NB4 (cell line): ENCODE results near the gene CELF5.
"Not testable (repeated sequence)": the region's sequence is repeated elsewhere in the genome, so short reads cannot be mapped to it uniquely, and the experiment has no call there.

ENCODE experiments used
- DNase-seq: peaks from one replicate; pipeline ENCODE4 v3.0.0; 2010; ENCODE audit warnings: low read depth
- H3K4me3 ChIP-seq: one replicate; pipeline ENCODE4 v1.5.1; 2011; ENCODE audit warnings: mild to moderate bottlenecking, low read depth, low read length, moderate library complexity
- MYC ChIP-seq: IDR thresholded peaks from 2 replicates; pipeline ENCODE4 v1.6.1; 2011; ENCODE audit warnings: low read depth, low read length
- POLR2A ChIP-seq: IDR thresholded peaks from 2 replicates; pipeline ENCODE4 v1.6.1; 2011; ENCODE audit warnings: mild to moderate bottlenecking; ENCODE audit not compliant: insufficient read length; ENCODE audit errors: extremely low read depth
- TF ChIP-seq, protein P1 (sequence below): IDR thresholded peaks from one replicate; pipeline ENCODE4 v1.5.1; 2012; ENCODE audit warnings: low read depth, low read length
- TF ChIP-seq, protein P2 (sequence below): IDR thresholded peaks from 2 replicates; pipeline ENCODE4 v1.6.1; 2011; ENCODE audit warnings: low read depth, low read length

Gene CELF5

DNA sequence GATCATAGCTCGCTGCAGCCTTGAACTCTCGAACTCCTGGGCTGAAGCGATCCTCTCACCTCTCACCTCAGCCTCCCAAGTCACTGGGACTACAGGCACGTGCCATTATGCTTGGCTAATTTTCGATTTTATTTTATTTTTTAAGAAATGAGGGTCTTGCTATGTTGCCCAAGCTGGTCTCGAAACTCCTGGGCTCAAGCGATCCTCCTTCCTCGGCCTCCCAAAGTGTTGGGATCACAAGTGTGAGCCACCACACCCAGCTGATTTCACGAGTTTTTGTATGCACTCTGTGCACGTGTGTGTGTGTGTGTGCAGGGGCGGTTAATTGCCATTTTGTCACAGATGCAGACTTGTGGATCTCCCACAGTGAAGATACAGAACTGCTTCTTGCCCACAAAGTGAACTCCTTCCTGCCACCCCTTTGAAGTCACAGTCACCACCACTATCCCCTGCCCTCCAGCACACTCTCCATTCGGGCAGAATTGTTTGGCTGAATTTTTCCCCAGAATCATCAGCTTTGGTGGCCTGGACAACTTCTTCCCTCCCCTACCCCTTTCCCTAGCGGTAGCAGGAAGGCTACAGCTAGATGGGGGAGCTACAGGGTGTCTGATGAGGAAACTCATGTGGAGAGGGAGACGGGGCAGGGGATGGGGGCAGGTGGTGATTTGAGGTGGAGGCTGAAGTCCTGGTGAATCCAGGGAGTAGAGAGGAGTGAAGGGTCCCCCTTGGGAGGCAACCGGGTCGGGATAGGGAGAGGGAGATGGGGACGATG, 59.6 kb downstream of the CELF5 start:
- H3K4me3 ChIP-seq: no peak overlapping the region
- TF ChIP-seq, protein P1, sequence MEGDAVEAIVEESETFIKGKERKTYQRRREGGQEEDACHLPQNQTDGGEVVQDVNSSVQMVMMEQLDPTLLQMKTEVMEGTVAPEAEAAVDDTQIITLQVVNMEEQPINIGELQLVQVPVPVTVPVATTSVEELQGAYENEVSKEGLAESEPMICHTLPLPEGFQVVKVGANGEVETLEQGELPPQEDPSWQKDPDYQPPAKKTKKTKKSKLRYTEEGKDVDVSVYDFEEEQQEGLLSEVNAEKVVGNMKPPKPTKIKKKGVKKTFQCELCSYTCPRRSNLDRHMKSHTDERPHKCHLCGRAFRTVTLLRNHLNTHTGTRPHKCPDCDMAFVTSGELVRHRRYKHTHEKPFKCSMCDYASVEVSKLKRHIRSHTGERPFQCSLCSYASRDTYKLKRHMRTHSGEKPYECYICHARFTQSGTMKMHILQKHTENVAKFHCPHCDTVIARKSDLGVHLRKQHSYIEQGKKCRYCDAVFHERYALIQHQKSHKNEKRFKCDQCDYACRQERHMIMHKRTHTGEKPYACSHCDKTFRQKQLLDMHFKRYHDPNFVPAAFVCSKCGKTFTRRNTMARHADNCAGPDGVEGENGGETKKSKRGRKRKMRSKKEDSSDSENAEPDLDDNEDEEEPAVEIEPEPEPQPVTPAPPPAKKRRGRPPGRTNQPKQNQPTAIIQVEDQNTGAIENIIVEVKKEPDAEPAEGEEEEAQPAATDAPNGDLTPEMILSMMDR: no peak
- no peak for TF ChIP-seq POLR2A
- TF ChIP-seq, protein P2, sequence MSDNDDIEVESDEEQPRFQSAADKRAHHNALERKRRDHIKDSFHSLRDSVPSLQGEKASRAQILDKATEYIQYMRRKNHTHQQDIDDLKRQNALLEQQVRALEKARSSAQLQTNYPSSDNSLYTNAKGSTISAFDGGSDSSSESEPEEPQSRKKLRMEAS: no peak
- no peak for TF ChIP-seq MYC
- DNase-seq: no peak

DNA sequence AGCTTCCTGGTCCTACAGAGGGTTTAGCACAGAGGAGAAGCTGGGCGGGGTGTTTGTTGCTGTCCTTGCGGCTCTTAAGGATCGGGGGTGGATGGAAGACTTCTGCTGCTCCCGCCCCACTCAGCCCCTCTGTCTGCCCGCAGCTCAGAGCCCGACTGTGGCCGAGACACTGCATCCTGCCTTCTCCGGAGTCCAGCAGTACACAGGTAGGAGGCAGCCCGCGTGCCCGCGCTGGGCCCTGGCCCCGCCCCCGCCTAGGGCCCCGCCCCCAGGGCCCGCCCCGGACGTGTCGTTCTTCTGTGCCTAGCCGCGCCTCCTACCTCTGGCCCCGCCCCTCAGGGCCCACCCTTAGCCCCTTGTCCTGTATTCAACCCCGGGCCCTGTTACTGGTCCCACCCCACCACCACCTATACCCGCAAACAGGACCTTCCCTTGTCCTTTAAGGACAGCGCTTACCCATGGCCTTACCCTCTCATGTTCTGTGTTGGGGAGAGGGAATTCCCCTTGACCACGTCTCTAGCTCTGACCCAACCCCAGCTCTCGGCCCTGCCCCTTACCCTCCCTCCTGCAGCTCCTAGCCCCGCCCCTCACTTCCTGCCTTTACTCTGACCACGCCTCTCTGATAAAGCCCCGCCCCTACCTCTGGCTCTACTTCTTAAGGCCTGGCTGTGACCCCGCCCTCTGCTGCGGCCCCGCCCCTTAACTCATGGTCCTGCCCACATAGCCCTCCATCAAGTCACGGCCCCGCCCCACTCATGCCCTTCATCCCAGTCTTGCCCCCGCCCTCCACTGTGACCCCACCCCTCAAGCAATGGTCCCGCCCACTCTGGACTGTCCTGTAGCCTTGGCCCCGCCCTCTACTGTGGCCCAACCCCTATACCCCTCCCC, 60.5 kb downstream of the CELF5 start:
- peak; percentile 34 for DNase-seq
- TF ChIP-seq, protein P2: no peak
- TF ChIP-seq, protein P1: no peak
- TF ChIP-seq MYC (no peak), POLR2A (no peak)
- H3K4me3 ChIP-seq: no peak overlapping the region

DNA sequence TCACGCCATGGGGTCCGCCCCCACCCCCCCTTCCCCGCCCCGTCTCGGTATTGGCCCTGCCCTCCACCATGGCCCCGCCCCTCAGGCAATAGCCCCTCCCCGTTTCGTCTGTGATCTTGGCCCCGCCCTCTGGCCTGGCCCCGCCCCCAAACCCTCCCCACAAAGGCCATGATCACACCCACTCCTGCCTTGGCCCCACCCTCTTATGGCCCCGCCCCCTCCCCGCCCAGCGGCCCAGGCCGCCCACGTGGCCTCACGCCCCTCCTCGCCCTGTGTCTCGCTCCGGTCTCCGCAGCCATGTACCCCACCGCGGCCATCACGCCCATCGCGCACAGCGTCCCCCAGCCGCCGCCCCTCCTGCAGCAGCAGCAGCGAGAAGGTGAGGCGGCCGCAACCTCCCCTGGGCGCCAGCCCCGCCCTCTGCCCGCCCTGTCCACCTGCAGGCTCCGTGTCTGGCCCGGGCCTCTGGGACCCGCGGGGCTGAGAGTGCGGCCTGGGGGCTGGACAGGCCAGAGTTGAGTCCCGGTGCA, 61.3 kb downstream of the CELF5 start:
- no peak overlapping the region for H3K4me3 ChIP-seq
- DNase-seq: no peak
- no peak for TF ChIP-seq POLR2A
- TF ChIP-seq, protein P1: no peak
- TF ChIP-seq, protein P2: no peak
- TF ChIP-seq MYC: no peak

DNA sequence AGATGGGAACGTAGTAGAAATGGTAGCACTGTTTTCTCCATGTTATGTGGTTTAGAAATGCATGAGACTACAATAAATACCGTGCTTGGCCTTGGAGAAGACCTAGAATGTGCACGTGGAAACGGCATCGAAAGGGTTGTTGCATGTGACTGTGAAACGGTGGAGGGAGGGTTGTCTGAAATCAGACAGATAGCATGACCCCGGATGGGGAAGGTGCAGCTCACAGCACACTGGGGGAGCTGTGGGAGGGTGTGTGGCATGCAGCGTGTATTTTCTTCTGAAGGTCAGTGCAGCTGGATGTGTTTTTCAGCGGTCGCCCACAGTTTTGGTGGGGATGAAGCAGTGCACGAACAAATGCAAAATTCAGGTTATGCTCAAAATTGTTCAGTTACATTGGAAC, 63.4 kb downstream of the CELF5 start:
- no peak overlapping the region for H3K4me3 ChIP-seq
- TF ChIP-seq POLR2A: no peak
- no peak for DNase-seq

DNA sequence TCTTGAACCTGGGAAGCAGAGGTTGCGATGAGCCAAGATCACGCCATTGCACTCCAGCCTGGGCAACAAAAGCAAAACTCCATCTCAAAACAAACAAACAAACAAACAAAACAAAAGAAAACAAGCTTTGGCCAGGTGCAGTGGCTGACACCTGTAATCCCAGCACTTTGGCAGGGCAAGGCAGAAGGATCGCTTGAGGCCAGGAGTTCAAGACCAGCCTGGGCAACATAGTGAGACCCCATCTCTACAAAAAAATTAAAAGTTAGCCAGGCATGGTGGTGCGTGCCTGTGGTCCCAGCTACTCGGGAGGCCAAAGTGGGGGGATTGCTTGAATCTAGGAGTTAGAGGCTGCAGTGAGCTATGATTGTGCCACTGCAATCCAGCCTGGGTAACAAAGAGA, 64.0 kb downstream of the CELF5 start:
- H3K4me3 ChIP-seq, DNase-seq: not testable (repeated sequence)

DNA sequence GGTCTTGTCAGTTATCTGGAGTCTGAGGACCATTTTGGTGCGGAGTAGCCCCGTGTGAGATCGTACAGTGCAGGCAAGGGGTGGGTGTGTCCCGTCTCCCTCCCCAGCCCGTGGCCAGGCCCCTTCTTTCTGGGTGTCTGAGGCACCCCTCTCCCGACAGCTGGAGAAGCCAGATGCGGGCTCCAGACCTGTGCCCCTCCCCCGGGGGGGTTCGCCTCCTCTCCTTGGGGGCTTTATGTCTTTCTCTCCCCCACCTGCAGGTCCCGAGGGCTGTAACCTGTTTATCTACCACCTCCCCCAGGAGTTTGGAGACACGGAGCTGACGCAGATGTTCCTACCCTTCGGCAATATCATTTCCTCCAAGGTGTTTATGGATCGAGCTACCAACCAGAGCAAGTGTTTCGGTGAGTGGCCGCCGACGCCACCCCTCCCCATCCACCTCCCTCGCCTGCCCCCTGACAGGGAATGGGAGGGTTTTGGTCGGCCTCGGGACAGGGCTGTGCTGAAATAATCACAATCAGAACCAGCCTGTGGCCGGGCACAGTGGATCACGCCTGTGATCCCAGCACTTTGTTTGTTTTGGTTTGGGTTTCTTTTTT, 65.6 kb downstream of the CELF5 start:
- no peak for DNase-seq
- H3K4me3 ChIP-seq: no peak overlapping the region
- no peak for TF ChIP-seq MYC
- TF ChIP-seq, protein P1: no peak
- TF ChIP-seq, protein P2: no peak
- TF ChIP-seq POLR2A: no peak

DNA sequence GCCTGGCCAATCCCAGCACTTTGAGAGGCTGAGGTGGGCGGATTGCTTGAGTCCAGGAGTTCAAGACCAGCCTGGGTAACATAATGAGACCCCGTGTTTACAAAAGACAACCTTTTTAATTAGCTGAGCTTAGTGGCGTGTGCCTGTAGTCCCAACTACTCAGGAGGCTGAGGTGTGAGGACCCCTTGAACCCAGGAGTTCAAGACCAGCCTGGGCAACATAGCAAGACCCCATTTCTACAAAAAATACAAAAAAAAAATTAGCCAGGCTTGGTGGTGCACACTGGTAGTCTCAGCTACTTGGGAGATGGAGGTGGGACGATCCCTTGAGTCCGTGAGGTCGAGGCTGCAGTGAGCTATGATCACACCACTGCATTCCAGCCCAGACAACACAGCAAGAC, 66.4 kb downstream of the CELF5 start:
- DNase-seq, H3K4me3 ChIP-seq: not testable (repeated sequence)
